Sigmoid colon (tissue), 7 donors: ENCODE measurements around the gene DYNC1LI2. TPM values are rescaled to one million over a fixed set of nuclear protein-coding genes. Genes with fewer than 3 reads are reported as not detected.

Source experiments
- DNase-seq: peaks from one replicate; pipeline ENCODE4 v3.0.0-alpha.2; 2019
- H3K27ac ChIP-seq, 4 donors: fragments of 200-600 bp; sonication (generic); one replicate each; pipeline ENCODE4 v1.5.1; 2016 to 2019; ENCODE audit warnings: mild to moderate bottlenecking in 1 of 4
- H3K27me3 ChIP-seq, 3 donors: fragments of 200-600 bp; sonication (generic); one replicate each; pipeline ENCODE4 v1.5.1; 2019; ENCODE audit warnings: mild to moderate bottlenecking in 1 of 3
- H3K36me3 ChIP-seq, 4 donors: fragments of 200-600 bp; sonication (generic); one replicate each; pipeline ENCODE4 v1.5.1; 2016 to 2019
- H3K4me1 ChIP-seq, 4 donors: fragments of 200-600 bp; sonication (generic); one replicate each; pipeline ENCODE4 v1.5.1; 2017 to 2019
- H3K4me3 ChIP-seq, 4 donors: fragments of 200-600 bp; sonication (generic); one replicate each; pipeline ENCODE4 v1.5.1; 2017 to 2019; ENCODE audit warnings: mild to moderate bottlenecking in 2 of 4, moderate library complexity in 1 of 4
- H3K9me3 ChIP-seq, 4 donors: fragments of 200-600 bp in 3 of 4; sonication (generic) in 3 of 4; one replicate each; pipeline versions ENCODE4 v1.5.1 to v1.6.1; 2013 to 2019
- EP300 ChIP-seq, 4 donors: sonication (generic); formaldehyde crosslinking; IDR thresholded peaks; one replicate each; pipeline ENCODE4 v1.6.1; 2017; ENCODE audit warnings: antibody characterized with exemption in 4 of 4
- POLR2A ChIP-seq, 2 donors: fragments of 450-650 bp; IDR thresholded peaks; one replicate each; pipeline ENCODE4 v1.6.1; 2016; ENCODE audit warnings: antibody characterized with exemption in 2 of 2, mild to moderate bottlenecking in 2 of 2, moderate library complexity in 2 of 2
- POLR2AphosphoS5 ChIP-seq, 4 donors: sonication (generic); formaldehyde crosslinking; IDR thresholded peaks; one replicate each; pipeline ENCODE4 v1.6.1; 2017; ENCODE audit warnings: antibody characterized with exemption in 4 of 4
- WGBS, 2 donors: extraction: QIAGEN DNeasy Blood & Tissue Kit; methylation state at CpG; one replicate each; pipeline ENCODE4 v1.1.7; 2013; 5-methylcytosine and 5-hydroxymethylcytosine counted together
- intact Hi-C: fragments of 100-400 bp; cut with DNase I; formaldehyde crosslinking; loops from one replicate; pipeline ENCODE4 v1.15.1; 2023
- polyA plus RNA-seq, 3 donors: library from polyadenylated mRNA; stranded (reverse); fragments of 200-250 nt; gene quantifications; one replicate each; pipeline ENCODE4 v1.2.3, GENCODE V29; 2013
- total RNA-seq, 4 donors: library from RNA; depleted of rRNA; stranded (reverse); fragments of >200 nt; gene quantifications; one replicate each; pipeline ENCODE4 v1.1.0, GENCODE V29; 2016
- TF ChIP-seq, protein P1 (sequence below), 4 experiments: fragments of 450-650 bp in 3 of 4; fragments of 200-600 bp in 1 of 4; IDR thresholded peaks; one replicate each; pipeline ENCODE4 v1.5.1; 2016 to 2019; ENCODE audit warnings: antibody characterized with exemption in 4 of 4, mild to moderate bottlenecking in 3 of 4, moderate library complexity in 2 of 4
- donor health status: healthy with polysubstance abuse.
- donor health status: Bipolar disorder and iron deficiency.
- donor health status: healthy.

Gene DYNC1LI2
- total and polyA plus RNA-seq, 7 donors = 52.9 to 327 (median 164) TPM

DNA sequence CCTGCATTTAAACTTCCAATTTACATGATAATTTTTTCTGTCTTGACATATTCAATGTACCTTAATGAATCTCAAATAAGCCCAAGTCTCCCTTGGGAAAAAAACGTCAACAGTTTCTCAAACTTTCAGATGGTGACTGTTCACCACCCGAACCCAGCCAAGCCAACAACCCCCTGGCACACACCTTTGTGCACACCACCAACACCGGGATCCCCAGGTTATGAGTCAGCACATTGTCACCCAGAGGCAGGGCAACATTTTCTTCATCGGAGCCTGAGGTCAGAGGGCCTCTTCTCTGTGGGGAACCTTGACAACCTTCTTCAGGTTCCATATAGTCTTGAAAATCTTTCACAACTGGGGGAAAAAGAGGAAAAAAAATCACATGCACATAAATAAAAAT lies 15.5 kb downstream of the DYNC1LI2 start:
- Histone ChIP-seq H3K9me3 (no peaks in the 10 kb centered on the region), H3K4me3 (no peak overlapping the region), H3K27ac (no peak overlapping the region), H3K36me3 (peaks cover 26 to 87% (median 54%) of the 10 kb centered on the region in 4 donors), H3K4me1 (peaks cover 0 to 29% (median 24%) of the 10 kb centered on the region in 4 donors), H3K27me3 (no peaks in the 10 kb centered on the region)
- TF ChIP-seq, protein P1, sequence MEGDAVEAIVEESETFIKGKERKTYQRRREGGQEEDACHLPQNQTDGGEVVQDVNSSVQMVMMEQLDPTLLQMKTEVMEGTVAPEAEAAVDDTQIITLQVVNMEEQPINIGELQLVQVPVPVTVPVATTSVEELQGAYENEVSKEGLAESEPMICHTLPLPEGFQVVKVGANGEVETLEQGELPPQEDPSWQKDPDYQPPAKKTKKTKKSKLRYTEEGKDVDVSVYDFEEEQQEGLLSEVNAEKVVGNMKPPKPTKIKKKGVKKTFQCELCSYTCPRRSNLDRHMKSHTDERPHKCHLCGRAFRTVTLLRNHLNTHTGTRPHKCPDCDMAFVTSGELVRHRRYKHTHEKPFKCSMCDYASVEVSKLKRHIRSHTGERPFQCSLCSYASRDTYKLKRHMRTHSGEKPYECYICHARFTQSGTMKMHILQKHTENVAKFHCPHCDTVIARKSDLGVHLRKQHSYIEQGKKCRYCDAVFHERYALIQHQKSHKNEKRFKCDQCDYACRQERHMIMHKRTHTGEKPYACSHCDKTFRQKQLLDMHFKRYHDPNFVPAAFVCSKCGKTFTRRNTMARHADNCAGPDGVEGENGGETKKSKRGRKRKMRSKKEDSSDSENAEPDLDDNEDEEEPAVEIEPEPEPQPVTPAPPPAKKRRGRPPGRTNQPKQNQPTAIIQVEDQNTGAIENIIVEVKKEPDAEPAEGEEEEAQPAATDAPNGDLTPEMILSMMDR (IDR thresholded peaks at IDR 0.05) = no peak
- TF ChIP-seq EP300 (IDR thresholded peaks at IDR 0.05) (no peak), POLR2A (IDR thresholded peaks at IDR 0.05) (no peak), POLR2AphosphoS5 (IDR thresholded peaks at IDR 0.05) (no peak)
- WGBS, 2 donors = 90% methylated on average over 4 of the region's 4 CpGs
- DNase-seq = no peak
- intact Hi-C loops = no loop called here

DNA sequence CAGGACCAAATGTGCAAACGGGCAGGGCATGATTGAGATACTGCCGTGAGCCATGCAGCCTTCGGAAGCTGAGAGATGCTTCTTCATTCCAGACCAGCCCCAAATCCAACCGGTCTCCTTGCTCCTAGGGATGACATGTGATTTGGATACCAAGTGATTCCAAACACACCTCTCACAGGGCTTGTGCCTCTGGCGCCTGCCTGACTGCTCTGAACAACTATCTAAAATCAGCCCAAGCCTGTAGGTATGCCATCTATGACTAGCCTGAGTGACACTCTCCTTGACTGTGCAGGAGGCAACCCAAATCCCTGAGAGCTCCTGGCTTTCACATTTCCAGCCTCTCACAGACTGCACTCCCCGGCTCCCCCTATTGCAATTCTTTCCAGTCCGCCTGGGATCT lies 20.3 kb downstream of the DYNC1LI2 start:
- H3K27ac ChIP-seq = no peak overlapping the region
- peaks cover 51 to 91% (median 73%) of the 10 kb centered on the region in 4 donors for H3K36me3 ChIP-seq
- WGBS, 2 donors = 87 to 92% methylated on average over 7 of the region's 7 CpGs
- no peak overlapping the region for H3K4me3 ChIP-seq
- H3K27me3 ChIP-seq = no peaks in the 10 kb centered on the region
- H3K4me1 ChIP-seq = peaks cover 0 to 18% (median 10%) of the 10 kb centered on the region in 4 donors
- TF ChIP-seq EP300 (IDR thresholded peaks at IDR 0.05) = no peak
- no peak for TF ChIP-seq POLR2A (IDR thresholded peaks at IDR 0.05)
- TF ChIP-seq POLR2AphosphoS5 (IDR thresholded peaks at IDR 0.05) = no peak
- TF ChIP-seq, protein P1 (IDR thresholded peaks at IDR 0.05) = no peak
- DNase-seq = peak; percentile 33
- H3K9me3 ChIP-seq = no peaks in the 10 kb centered on the region
- intact Hi-C loops = no loop called here

DNA sequence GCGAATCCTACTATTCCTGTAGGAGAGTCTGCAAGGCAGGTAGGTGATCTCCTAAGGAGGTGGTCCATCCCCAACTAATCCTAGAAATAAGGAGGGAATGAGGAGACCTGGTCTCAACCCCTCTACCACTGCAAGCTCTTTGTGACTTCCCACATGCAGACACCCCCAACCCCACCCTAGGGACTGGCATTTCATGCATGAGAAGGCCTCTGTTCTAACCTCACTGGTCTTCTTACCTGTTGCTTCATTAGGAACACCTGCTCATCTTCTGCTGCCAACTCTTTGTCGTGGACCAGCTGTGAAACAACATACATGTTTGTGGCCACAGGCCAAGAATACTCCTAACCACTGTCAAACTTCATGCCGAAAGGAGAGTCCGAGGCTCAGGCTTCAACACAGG lies 22.6 kb downstream of the DYNC1LI2 start:
- 56 to 68% methylated on average over 4 of the region's 4 CpGs for WGBS, 2 donors
- TF ChIP-seq POLR2A (IDR thresholded peaks at IDR 0.05) = no peak
- no peak for TF ChIP-seq EP300 (IDR thresholded peaks at IDR 0.05)
- TF ChIP-seq, protein P1 (IDR thresholded peaks at IDR 0.05) = no peak
- TF ChIP-seq POLR2AphosphoS5 (IDR thresholded peaks at IDR 0.05) = no peak
- Histone ChIP-seq H3K4me1 (peaks cover 0 to 18% (median 10%) of the 10 kb centered on the region in 4 donors), H3K4me3 (no peak overlapping the region), H3K9me3 (no peaks in the 10 kb centered on the region), H3K36me3 (peaks cover 52 to 91% (median 77%) of the 10 kb centered on the region in 4 donors), H3K27me3 (no peaks in the 10 kb centered on the region), H3K27ac (peak overlapping the region in 1 of 4 donors; percentile 36)
- DNase-seq = peak; percentile 38
- intact Hi-C loops = loop anchor here (5.0 to 10.0 kb wide), 2 partner anchors 96 to 143 kb away; no protein-coding TSS in a partner anchor

DNA sequence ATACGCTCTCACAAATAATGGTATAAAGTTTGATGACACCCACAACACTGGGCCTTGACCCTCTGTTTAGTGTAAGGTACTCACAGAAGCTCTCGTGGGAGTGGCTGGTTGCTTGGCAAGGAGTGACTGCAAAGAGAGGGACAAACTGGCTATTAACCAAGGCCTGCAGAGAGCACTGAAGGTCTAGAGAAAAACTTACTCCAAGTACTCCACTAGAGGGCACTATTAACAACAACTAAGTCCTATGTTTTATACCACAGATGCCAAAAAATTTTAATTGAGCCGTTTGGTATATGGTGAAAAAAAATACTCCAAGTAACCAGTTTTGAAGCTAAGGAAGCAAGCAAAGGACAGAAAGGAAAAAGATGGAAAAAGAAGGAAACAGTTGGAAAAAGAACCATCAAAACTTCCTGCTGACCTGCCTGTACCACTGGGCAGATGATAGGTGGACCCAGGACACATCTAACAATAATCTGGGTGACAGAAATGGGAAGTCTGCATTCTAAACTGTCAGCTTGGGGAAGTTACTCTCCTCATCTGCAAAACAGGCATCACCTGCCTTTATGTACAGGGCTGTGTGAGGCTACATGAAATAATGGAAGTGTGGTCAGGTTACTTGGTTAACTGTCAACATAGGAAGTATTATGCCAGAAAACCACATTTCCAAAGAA lies 23.2 kb downstream of the DYNC1LI2 start:
- Histone ChIP-seq H3K9me3 (no peaks in the 10 kb centered on the region), H3K4me1 (peaks cover 0 to 18% (median 10%) of the 10 kb centered on the region in 4 donors), H3K36me3 (peaks cover 57 to 91% (median 77%) of the 10 kb centered on the region in 4 donors), H3K27ac (peak overlapping the region in 1 of 4 donors; percentile 36), H3K27me3 (no peaks in the 10 kb centered on the region), H3K4me3 (no peak overlapping the region)
- intact Hi-C loops = loop anchor here (5.0 to 10.0 kb wide), 2 partner anchors 97 to 144 kb away; no protein-coding TSS in a partner anchor
- WGBS, 2 donors = 32 to 39% methylated on average over 3 of the region's 3 CpGs
- DNase-seq = peak; percentile 67
- TF ChIP-seq, protein P1 (IDR thresholded peaks at IDR 0.05) = peak; percentile 35 to 69 (median 60)
- no peak for TF ChIP-seq POLR2A (IDR thresholded peaks at IDR 0.05)
